Activated CD4-positive, alpha-beta T cell treated with anti-CD3 and anti-CD28 coated beads for 4 hours (primary cell): ENCODE results near the gene ZNF462.

Source experiments
- DNase-seq, 2 donors: peaks; one replicate each; pipeline ENCODE4 v3.0.0-alpha.2; 2020

The ZNF462 gene

DNA sequence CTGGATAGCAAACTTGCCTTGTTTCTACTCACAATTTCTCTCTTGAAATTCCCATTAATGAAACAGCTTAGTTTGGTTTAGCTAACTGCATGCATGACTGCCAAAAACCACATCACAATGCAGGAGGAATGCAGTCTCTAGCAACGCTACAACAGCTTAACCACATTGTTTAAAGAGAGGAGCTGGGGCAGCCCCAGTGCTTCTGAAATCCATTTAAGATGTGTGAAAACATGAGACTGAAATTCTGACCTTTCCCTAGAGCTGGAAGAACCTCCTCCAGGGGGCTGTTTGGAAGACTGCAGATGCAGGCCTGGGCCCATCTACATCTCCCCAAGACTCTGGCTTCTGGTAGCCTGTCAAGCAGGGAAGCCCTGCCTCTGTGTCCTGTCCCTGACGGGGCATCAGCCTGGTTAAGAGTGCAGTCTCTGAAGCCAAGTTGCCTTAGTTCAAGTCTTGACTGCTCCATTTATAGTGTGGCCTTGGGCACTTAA lies 157.1 kb downstream of the ZNF462 start:
- no peak for DNase-seq

DNA sequence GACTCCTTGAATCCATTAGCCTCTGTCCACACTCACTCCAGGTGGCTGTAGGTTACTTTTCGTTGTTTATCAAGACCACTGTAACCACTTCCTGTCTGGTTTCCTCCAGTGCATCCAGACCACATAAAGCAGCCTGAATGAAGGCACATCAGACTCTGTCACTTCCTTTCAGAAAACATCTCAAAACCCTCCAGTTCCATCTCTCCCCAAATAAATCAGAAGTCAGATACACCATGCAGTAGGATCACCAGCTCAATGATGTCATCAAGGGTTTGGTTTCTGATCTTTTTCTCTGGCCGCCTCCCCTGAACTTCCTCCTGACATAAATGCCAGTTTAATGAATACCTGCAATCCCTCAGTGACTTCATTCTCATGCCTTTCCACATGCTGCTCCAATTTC lies 161.2 kb downstream of the ZNF462 start:
- DNase-seq: no peak

GRCh38 chr9:107025260-107026035 lies 162.5 kb downstream of the ZNF462 start:
- no peak for DNase-seq

DNA sequence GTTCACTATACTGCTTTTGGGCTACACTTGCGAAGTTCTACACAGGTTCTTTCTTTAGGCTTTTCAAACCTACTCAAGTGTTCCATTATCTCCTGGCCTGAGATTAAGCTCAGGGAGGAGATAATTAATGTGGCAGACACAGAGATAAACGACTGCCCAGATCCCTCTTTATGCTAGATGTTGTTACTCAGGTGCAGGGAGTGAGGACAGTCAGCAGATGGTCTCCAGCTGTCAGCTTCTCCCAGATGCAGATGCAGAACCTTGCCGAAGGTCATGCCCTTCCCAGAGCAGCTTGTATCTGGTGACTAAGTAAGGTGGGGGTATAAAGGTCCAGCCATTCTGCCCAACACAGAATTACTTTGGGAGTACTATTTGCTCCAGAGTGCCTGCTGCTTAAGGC lies 166.2 kb downstream of the ZNF462 start:
- DNase-seq: no peak

DNA sequence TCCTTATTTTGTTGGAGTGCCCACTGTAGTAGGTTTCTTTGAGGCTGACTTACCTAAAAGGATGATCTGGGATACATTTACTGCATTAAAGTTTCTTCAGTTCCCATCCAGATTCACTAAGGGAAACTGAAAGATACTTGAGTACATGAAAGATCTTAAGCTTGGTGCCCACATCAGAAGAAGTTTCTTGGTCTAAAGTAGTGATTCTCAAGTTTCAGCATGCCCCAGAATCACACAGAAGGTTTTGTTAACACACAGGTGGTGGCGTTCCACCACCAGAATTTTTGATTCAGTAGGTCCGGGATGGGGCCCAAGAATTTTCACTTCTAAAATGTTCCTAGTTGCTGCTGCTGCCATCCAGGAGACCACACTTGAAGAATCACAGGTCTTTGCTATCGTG lies 171.0 kb downstream of the ZNF462 start:
- DNase-seq: no peak

- no peak for DNase-seq
Observed at GRCh38 chr9:107034831-107035230, 171.9 kb downstream of the ZNF462 start.

DNA sequence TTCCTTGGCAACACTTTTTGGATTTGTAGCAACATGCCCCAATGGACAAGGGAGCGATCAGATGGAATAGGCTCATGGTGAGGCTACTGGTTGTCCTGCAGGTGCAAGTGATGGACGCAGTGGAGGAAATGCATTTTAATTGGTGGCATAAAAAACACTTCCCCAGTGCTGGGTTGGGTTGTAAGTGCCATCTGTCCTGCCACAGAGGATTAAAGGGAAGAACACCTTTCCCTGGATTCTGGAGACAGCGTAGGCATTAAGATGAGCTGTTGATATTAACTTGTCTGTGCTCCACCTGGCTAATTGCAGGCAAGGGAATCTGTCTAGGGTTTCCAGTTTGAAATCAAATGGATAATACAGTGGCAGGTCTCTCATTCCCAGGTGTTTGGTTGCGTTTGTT lies 173.4 kb downstream of the ZNF462 start:
- no peak for DNase-seq

- DNase-seq: no peak
Observed at GRCh38 chr9:107039542-107039941, 176.6 kb downstream of the ZNF462 start.

GRCh38 chr9:107042606-107043005 lies 179.6 kb downstream of the ZNF462 start:
- DNase-seq: no peak

DNA sequence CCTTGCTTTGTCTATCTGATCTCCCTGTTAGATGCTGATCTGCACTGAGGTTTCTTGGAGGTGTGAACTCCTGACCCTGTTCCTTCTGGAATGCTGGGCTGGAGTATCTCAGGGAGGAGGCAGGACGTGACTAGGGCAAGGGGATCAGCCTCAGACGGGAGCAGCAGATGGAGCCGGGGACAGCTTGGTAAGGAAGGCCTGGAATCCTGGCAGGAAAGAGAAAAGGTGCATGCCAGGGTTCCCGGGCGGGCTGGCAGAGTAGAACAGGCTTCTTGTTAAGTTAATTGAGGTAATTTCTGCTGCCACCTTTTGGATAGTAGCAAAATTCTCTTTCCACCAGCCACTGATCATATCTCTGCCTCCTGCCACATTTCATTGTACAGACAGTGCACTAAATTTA lies 180.9 kb downstream of the ZNF462 start:
- DNase-seq: no peak

DNA sequence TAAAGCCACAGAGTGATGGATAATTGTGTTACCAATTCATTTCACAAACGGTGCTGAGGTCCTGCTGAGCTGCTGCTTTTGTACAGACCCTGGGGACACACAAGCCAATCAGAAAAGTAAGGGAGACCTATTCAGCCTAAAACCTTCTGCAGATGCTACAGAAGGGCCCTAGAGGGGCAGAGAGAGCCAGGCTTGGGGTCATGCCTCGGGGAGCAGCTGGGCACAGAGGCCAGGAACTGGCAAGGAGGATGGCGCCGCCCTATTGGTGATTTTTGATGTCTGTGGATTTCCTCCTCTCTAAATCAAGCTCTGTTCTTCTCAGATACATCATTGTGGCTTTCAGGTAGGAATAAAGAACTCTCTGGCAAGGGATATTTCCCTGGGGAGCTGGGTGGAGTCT lies 181.9 kb downstream of the ZNF462 start:
- DNase-seq: no peak

- no peak for DNase-seq
Observed at GRCh38 chr9:107046692-107047091, 183.7 kb downstream of the ZNF462 start.

GRCh38 chr9:107049046-107049802 lies 186.3 kb downstream of the ZNF462 start:
- no peak for DNase-seq

DNA sequence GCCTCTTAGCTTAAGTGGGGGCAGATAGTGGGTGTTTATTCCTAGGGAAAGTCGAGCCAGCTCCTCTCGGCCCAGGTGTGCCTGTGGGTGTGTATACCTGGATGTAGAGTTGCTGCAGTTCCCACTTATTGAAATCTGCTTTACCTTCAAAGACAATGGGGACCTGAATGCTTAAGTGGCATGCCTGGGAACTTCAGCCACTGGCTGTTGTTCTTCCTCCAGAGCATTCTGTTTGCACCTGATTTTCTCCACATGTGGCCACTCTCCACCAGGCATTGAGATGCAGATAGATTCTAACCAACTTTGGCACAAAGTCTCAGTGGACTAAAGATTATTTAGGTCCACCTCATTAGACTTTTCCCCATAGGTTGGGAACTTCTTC lies 186.8 kb downstream of the ZNF462 start:
- DNase-seq: no peak

DNA sequence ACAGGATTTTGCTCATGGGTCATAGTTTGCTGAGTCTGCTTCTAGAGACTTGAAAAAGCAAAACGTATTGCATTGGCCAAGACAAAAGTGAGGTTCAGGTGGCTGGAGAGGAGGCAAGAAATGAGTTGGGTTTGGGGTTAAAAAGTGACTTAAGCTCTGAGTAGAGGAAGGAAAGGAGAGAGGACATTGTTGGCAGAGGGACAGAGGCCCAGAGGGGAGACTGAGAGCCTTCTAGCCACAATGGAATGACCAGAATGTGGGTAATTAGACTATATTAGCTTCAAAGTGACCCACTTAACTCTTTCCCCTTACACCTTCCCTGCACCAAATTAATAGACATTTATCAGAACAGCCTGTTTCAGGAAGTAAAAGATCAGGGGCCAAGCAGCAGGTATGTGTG lies 188.4 kb downstream of the ZNF462 start:
- DNase-seq: no peak

DNA sequence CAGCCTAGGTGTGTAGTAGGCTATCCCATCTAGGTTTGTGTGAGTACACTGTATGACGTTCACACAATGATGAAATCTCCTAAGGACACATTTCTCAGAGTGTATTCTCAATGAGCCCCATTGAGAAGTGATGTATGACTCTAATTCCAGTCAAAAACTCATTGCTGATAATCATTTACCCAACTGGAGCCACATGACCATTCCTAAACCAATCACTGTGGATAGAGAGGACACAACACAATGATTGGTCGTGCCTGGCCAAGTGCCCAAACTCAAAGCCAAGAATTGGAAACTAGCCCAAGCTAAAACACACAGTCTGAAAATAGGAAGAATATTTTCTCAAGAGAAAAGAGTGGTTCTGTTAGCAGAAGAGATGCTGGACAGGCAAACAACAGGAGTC lies 191.2 kb downstream of the ZNF462 start:
- DNase-seq: no peak

DNA sequence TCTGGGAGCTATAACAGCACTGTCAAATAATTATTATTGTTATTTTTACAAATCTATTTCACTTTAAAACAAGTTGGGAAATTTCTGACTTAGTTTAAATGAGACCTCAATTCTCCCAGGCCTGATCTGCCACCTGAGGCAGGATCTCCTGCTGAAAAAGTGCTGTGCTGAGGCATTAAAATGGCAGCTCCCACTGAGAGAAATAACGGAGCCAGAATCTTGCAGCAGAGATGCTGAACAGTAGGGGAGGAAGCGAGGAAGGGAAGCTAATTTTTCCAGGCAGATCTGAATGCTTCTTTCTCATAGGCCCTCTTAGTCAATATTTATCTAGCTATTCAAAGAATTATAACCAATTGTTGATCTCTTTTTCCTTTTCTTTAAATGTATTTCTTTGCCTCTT lies 196.3 kb downstream of the ZNF462 start:
- no peak for DNase-seq

DNA sequence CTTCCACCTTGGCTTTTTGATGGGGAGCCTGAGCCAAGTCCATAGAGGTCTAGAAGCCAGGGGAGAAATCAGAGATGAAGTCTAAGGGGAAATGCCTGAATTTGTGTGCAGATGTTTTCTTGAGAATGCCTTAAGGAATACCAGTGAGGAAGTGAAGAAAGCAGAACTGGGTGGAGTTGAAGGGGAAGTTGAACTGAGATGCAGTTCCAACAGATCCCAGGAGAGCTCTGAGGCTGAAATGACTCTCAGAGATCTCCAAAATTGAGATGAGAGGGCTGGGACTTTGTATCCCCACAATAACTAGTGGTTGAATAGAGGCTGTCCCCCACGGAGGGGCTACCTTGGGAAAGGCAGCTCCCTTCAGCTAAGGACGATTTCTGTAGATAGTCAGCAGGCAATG lies 197.1 kb downstream of the ZNF462 start:
- no peak for DNase-seq
